ENCODE measurements around the gene SMPX. TPM values are rescaled to one million over a fixed set of nuclear protein-coding genes. Genes with fewer than 3 reads are reported as not detected.

The SMPX gene
- total RNA-seq, 2 donors from 2014 or later = not detected

DNA sequence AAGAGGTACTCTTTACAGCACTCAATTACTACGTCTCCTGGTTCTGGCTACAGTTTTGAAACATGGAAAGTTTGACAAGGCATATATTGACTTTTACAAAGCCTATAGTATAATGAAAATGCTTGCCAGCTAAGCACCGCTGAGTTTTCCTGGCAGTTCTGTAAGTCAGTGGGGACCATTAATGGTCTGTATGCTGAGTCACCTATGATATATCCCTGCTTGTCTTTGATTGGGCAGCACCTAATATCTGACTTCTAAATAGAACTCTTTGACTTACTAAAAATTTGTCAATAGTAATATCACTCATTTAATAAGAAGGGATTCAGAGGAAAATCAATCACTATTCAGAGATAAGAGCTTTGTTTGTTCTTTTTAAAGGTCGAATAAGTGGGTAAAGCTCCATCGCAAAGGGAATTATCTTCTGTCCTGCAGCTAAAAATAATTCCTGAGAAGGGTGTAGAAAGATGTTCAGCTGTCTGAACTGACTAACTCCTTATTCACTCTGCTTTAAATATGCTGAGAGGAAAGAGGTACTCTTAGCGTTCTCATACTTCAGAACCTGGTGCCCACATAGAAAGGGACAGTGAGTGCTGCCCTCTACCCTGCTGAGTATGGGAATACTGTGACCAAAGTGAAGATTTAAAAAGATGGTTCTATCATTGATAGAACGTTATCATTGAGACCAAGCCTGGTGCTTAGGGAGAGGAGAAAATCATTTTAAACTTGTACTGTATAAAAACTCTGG, 959 bp downstream of the SMPX start:
- no peak for ATAC-seq
- no peaks in the 10 kb centered on the region for H3K9me3 Mint-ChIP-seq
- H3K27ac Mint-ChIP-seq = no peak overlapping the region
- H3K36me3 Mint-ChIP-seq = no peaks in the 10 kb centered on the region
- DNase-seq (ENCODE audit: low spot score in 2 of 2) = no peak

GRCh38 chrX:21749924-21750323, 8.0 kb downstream of the SMPX start:
- H3K36me3 Mint-ChIP-seq = no peaks in the 10 kb centered on the region
- no peak overlapping the region for H3K27ac Mint-ChIP-seq
- no peaks in the 10 kb centered on the region for H3K9me3 Mint-ChIP-seq
- DNase-seq (ENCODE audit: low spot score in 2 of 2) (no peak), ATAC-seq (no peak)

DNA sequence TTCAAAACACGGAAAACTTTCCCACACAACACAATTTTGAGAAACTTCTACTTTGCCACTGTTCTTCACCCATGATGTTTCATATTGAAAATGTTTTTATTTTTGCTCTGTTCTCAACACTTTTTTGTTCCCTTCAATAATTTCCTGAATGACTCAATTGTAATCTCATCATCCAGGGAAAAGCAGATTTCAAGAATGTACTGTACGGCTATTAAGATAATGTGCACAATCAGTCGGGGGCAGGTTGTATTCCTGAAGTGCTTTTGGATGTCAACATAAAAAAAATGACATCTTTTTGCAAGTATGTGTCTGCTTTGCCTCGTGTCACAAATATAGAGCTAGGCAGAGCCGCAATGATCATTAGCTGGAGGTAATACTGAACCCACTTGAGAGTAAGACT, 9.7 kb downstream of the SMPX start:
- no peak for ATAC-seq
- Mint-ChIP-seq H3K27ac (no peak overlapping the region), H3K36me3 (no peaks in the 10 kb centered on the region), H3K9me3 (no peaks in the 10 kb centered on the region)
- no peak for DNase-seq (ENCODE audit: low spot score in 2 of 2)

GRCh38 chrX:21747558-21747957, 10.4 kb downstream of the SMPX start:
- DNase-seq (ENCODE audit: low spot score in 2 of 2) (no peak), ATAC-seq (no peak)
- Mint-ChIP-seq H3K27ac (no peak overlapping the region), H3K36me3 (no peaks in the 10 kb centered on the region), H3K9me3 (no peaks in the 10 kb centered on the region)

- H3K27ac Mint-ChIP-seq = no peak overlapping the region
- H3K36me3 Mint-ChIP-seq = no peaks in the 10 kb centered on the region
- DNase-seq (ENCODE audit: low spot score in 2 of 2) (peak in 1 of 2 donors; percentile 32), ATAC-seq (no peak)
- H3K9me3 Mint-ChIP-seq = no peaks in the 10 kb centered on the region
Observed at GRCh38 chrX:21745756-21746155, 12.2 kb downstream of the SMPX start.

DNA sequence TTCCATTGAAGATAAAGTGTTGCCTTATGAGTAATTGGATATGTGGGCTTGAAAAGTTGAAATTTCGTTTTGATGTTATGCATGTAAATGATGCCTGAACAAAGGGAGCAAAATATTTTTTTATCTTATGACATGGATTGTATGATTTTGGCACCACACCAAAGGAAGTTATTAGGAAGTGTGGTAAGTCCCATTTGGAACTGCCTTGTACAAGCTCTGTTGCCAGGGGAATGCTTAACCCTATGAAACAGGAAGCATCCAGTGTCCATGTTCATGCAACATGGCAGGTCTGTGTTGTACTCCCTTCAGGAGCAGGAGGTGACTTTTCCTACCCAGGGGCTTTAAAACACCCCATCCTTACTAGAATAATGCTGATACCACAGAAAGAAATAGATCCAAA, 13.2 kb downstream of the SMPX start:
- ATAC-seq = no peak
- Mint-ChIP-seq H3K36me3 (no peaks in the 10 kb centered on the region), H3K9me3 (no peaks in the 10 kb centered on the region), H3K27ac (no peak overlapping the region)
- no peak for DNase-seq (ENCODE audit: low spot score in 2 of 2)

- no peak overlapping the region for H3K27ac Mint-ChIP-seq
- H3K9me3 Mint-ChIP-seq = no peaks in the 10 kb centered on the region
- DNase-seq (ENCODE audit: low spot score in 2 of 2) (no peak), ATAC-seq (no peak)
- H3K36me3 Mint-ChIP-seq = no peaks in the 10 kb centered on the region
Observed at GRCh38 chrX:21744060-21744459, 13.9 kb downstream of the SMPX start.

DNA sequence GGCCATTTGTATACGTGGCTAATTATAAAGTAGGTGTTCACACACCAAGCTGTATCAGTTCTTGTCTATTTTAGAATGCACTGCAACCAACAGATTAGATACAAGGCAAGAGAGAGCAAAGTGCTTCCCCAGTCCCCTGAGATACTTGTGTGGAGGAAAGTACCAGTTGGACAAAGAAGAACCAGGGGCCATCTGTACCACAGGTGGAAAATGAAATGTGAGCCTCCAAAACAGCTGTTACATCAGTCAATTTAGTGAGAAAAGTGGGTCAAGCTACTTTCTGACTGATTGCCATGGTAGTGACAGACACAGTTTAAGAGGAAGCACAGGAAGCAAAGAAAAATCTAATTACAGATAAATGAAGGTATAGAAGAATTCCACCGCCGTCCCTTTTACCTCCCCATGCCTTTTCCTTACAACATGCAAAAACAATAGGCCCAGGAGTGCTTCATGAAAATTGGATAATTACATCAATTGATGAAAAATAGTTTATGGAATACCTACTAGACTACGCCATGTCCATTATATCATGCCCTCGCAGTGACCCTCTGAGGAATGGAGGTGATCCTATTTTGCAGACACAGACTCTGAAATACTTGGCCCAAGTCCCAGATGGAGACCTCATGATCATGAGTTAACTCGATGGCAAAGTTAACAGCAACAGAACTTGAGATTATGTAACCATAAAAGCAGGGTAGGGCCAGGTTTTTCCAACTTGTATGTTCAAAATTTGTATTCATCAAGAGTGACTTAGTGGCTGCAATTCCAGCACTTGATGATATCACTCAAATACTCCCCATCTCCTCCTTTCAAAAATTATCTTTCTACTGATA, 15.8 kb downstream of the SMPX start:
- Mint-ChIP-seq H3K9me3 (no peaks in the 10 kb centered on the region), H3K27ac (no peak overlapping the region), H3K36me3 (no peaks in the 10 kb centered on the region)
- no peak for DNase-seq (ENCODE audit: low spot score in 2 of 2)
- no peak for ATAC-seq

GRCh38 chrX:21741364-21741763, 16.6 kb downstream of the SMPX start:
- Mint-ChIP-seq H3K36me3 (no peaks in the 10 kb centered on the region), H3K9me3 (no peaks in the 10 kb centered on the region), H3K27ac (no peak overlapping the region)
- ATAC-seq (no peak), DNase-seq (ENCODE audit: low spot score in 2 of 2) (no peak)

GRCh38 chrX:21740329-21741274, 17.3 kb downstream of the SMPX start:
- H3K9me3 Mint-ChIP-seq = no peaks in the 10 kb centered on the region
- ATAC-seq (no peak), DNase-seq (ENCODE audit: low spot score in 2 of 2) (no peak)
- no peaks in the 10 kb centered on the region for H3K36me3 Mint-ChIP-seq
- no peak overlapping the region for H3K27ac Mint-ChIP-seq

DNA sequence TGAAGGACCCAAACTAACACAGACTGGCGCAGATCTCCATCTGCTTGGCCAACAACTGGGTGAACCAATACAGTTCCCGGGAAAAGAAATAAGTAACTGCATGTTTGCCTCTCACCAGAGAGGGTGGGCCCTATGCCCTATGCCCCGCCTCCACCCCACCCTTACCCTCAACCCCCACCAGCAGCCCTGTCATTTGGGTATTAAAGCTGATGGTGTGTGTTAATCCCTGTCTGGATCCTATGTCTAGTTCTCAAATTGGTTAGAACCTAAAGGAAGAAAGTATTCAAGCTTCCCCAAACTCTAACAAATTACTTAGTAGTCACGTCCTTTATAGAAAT, 19.0 kb downstream of the SMPX start:
- DNase-seq (ENCODE audit: low spot score in 2 of 2) (no peak), ATAC-seq (no peak)
- Mint-ChIP-seq H3K27ac (no peak overlapping the region), H3K36me3 (no peaks in the 10 kb centered on the region), H3K9me3 (no peaks in the 10 kb centered on the region)

DNA sequence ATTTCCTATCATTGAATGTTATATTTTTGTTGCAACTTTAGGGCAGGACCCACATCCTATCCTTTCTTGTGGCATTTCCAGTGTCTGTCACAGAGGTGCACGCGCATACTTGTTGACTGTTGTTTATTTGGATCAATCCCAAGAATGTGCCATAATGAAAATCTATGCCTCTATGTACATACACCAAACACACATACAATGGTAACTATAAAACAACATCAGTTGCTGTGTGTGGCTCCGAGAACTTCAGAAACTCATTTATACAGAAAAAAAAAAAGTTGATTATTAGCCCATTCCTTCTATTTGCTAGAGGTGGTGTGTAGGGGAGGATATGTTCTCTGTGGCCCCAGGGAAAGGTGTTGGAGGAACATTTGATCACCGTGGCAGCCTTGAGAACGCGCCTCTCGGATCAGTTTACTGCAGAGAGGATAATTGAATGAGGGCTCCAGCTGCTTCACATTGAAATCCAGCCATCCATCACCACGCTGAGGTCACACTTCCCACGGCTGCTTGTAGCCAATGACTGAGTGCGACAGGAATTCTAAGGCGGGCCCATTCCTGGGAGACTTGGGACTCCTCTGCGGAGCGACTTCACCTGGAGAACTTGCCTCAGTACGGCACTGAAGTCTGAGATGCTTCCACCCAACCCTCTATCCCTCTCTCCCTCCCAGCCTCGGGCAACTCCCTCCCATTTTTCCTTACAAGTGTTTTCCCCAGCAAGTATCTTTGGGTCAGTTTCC, 19.5 kb downstream of the SMPX start:
- no peaks in the 10 kb centered on the region for H3K9me3 Mint-ChIP-seq
- H3K27ac Mint-ChIP-seq = no peak overlapping the region
- no peaks in the 10 kb centered on the region for H3K36me3 Mint-ChIP-seq
- no peak for DNase-seq (ENCODE audit: low spot score in 2 of 2)
- no peak for ATAC-seq

- no peak for DNase-seq (ENCODE audit: low spot score in 2 of 2)
- ATAC-seq = no peak
- no peaks in the 10 kb centered on the region for H3K36me3 Mint-ChIP-seq
- no peaks in the 10 kb centered on the region for H3K9me3 Mint-ChIP-seq
- H3K27ac Mint-ChIP-seq = no peak overlapping the region
Observed at GRCh38 chrX:21735768-21736127, 22.2 kb downstream of the SMPX start.

DNA sequence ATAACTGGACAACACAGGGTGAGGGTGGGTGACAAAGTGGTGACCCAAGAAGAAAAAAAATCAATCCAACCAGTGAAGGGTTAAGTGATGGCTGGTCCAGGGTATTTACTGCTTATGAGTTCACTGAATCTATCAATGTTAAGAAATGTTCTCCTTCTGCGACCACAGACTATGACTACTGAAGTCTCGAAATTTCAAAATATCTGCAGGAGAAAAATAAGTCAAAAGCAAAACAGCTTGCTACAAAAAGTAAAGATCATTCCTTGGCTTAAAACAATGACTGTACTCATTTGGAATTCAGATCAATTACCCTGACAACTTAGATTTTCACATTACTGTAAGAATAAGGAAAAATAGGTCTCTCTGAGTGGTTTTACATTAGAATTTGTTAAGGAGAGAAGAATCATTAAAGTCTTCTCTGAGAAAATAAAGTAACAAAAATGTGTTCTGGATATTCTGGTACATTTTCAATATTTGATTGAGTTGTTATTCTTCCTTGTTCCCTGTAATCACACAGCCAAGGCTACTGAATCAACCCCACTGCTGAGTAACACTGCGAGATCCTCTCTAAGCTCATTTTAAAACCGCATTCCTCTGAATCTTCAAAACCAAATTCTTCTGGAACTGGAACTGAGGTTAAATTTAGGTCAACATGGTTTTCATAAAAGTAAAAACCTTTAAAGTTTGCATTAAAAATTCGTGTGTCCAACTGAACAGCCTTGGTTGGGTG, 22.7 kb downstream of the SMPX start:
- H3K9me3 Mint-ChIP-seq = no peaks in the 10 kb centered on the region
- DNase-seq (ENCODE audit: low spot score in 2 of 2) = no peak
- ATAC-seq = no peak
- no peak overlapping the region for H3K27ac Mint-ChIP-seq
- H3K36me3 Mint-ChIP-seq = no peaks in the 10 kb centered on the region

DNA sequence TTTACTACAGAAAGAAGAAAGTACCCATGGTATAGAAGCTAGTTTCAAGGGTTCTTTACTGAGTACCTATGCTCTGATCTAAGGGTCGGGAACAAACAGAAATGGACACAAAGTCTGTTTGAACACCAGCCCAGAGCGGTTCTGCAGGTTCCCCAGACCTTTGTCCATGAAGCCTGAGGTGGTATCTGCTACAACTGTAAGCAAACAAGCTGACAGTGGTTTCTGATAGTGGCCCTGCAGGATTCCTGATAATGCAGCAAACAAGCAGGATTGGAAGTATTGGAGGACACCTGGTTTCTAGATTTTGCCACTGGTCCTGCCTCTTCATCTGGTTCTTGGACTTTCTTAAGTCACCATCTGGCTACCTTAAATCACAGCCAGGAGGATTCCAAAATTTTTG, 23.7 kb downstream of the SMPX start:
- no peaks in the 10 kb centered on the region for H3K36me3 Mint-ChIP-seq
- no peaks in the 10 kb centered on the region for H3K9me3 Mint-ChIP-seq
- DNase-seq (ENCODE audit: low spot score in 2 of 2) (no peak), ATAC-seq (no peak)
- no peak overlapping the region for H3K27ac Mint-ChIP-seq

DNA sequence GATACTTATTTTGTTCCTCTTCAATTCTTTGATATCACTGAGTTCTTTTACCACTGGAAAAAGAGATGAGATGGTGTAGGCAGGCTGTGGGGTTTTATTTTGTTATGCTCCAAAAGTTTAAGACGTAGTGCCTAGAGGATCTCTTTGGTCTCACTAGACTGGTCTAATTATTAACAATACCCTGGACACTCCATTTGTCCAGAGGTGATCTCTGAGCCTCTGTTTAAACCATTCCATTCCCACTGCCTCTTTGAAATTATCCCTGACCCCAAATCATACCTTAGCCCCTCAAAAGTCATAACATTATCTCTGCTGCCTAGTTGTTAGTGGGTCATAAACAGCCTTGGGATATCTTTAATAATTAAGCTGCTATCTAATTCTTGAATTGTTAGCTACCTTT, 24.2 kb downstream of the SMPX start:
- DNase-seq (ENCODE audit: low spot score in 2 of 2) (no peak), ATAC-seq (no peak)
- Mint-ChIP-seq H3K27ac (no peak overlapping the region), H3K9me3 (no peaks in the 10 kb centered on the region), H3K36me3 (no peaks in the 10 kb centered on the region)

All from activated naive CD4-positive, alpha-beta T cell treated with anti-CD3 and anti-CD28 coated beads, Interleukin-2, amount 50 U/mL, for 72 hours (primary cell).